K562 (cell line): ENCODE data around the gene CXCL6. TPM values are rescaled to one million over a fixed set of nuclear protein-coding genes. Genes with fewer than 3 reads are reported as not detected.

Source experiments
- ARNT ChIP-seq, 2 experiments: fragments of 450-650 bp; IDR thresholded peaks; 2 replicates each; pipeline ENCODE4 v1.6.1; 2016; ENCODE audit warnings: mild to moderate bottlenecking in 1 of 2
- BRD9 ChIP-seq: fragments of 450-650 bp; IDR thresholded peaks from 2 replicates; pipeline ENCODE4 v1.6.1; 2018; ENCODE audit warnings: low read depth; ENCODE audit not compliant: partially characterized antibody
- CEBPB ChIP-seq: fragments of 450-650 bp; IDR thresholded peaks from 2 replicates; pipeline ENCODE4 v1.6.1; 2016; ENCODE audit warnings: missing genetic modification characterization, missing compliant biosample characterization
- EP400 ChIP-seq: fragments of 450-650 bp; IDR thresholded peaks from 2 replicates; pipeline ENCODE4 v1.6.1; 2017; ENCODE audit warnings: antibody characterized with exemption, mild to moderate bottlenecking, moderate library complexity
- FOXM1 ChIP-seq, 2 experiments: fragments of 450-650 bp in 1 of 2; sonication (generic) in 1 of 2; formaldehyde crosslinking in 1 of 2; IDR thresholded peaks; 2 replicates each; pipeline versions ENCODE4 v1.6.1 to v1.9.0; 2017 to 2022; ENCODE audit warnings: low read depth in 2 of 2, mild to moderate bottlenecking in 2 of 2, missing genetic modification reagents in 1 of 2, moderate library complexity in 1 of 2
- HNRNPK ChIP-seq: fragments of 200-400 bp; formaldehyde crosslinking; IDR thresholded peaks from one replicate; pipeline ENCODE4 v1.6.1; 2018; ENCODE audit warnings: mild to moderate bottlenecking, low read depth, low read length; ENCODE audit not compliant: poor library complexity, severe bottlenecking
- HNRNPL ChIP-seq: fragments of 200-400 bp; formaldehyde crosslinking; IDR thresholded peaks from 2 replicates; pipeline ENCODE4 v1.6.1; 2017; ENCODE audit warnings: low read depth, mild to moderate bottlenecking, low read length
- HOXB6 ChIP-seq: fragments of 250-450 bp; sonication (Bioruptor Pico); IDR thresholded peaks from 2 replicates; pipeline ENCODE4 v1.5.1; 2022; ENCODE audit warnings: mild to moderate bottlenecking, borderline replicate concordance
- KDM1A ChIP-seq, 2 experiments: fragments of 450-650 bp; IDR thresholded peaks; 2 replicates each; pipeline ENCODE4 v1.6.1; 2016; ENCODE audit warnings: mild to moderate bottlenecking in 2 of 2
- KLF10 ChIP-seq: fragments of 250-450 bp; sonication (Bioruptor Pico); IDR thresholded peaks from 2 replicates; pipeline ENCODE4 v1.6.1; 2021; ENCODE audit warnings: matching md5 sums
- LARP7 ChIP-seq: fragments of 450-650 bp; IDR thresholded peaks from 2 replicates; pipeline ENCODE4 v1.6.1; 2016
- NFATC3 ChIP-seq: fragments of 450-650 bp; IDR thresholded peaks from 2 replicates; pipeline ENCODE4 v1.6.1; 2017; ENCODE audit warnings: mild to moderate bottlenecking
- NFIC ChIP-seq: fragments of 450-650 bp; IDR thresholded peaks from 2 replicates; pipeline ENCODE4 v1.6.1; 2017; ENCODE audit warnings: mild to moderate bottlenecking, inconsistent platforms
- RAD21 ChIP-seq, 2 experiments: fragments of 250-450 bp in 1 of 2; fragments of 450-650 bp in 1 of 2; sonication (Bioruptor Pico) in 1 of 2; formaldehyde crosslinking in 1 of 2; IDR thresholded peaks in 1 of 2; conservative IDR thresholded peaks in 1 of 2; 2 replicates each; pipeline versions ENCODE4 v1.4.0 to v1.8.0; 2020 to 2022; ENCODE audit warnings: mild to moderate bottlenecking in 2 of 2, moderate library complexity in 1 of 2
- SREBF2 ChIP-seq: sonication (generic); formaldehyde crosslinking; IDR thresholded peaks from 2 replicates; pipeline ENCODE4 v1.4.0; 2020; ENCODE audit warnings: mild to moderate bottlenecking, missing genetic modification reagents
- ZFX ChIP-seq: sonication (generic); formaldehyde crosslinking; IDR thresholded peaks from 2 replicates; pipeline ENCODE4 v1.8.0; 2022; ENCODE audit warnings: mild to moderate bottlenecking, missing genetic modification reagents, moderate library complexity
- ZNF324 ChIP-seq: fragments of 250-450 bp; sonication (Bioruptor Pico); IDR thresholded peaks from 2 replicates; pipeline ENCODE4 v1.4.0; 2020; ENCODE audit warnings: mild to moderate bottlenecking
- ZNF408 ChIP-seq: fragments of 250-450 bp; sonication (Bioruptor Pico); IDR thresholded peaks from 2 replicates; pipeline ENCODE4 v1.4.0; 2020; ENCODE audit warnings: low read depth, mild to moderate bottlenecking, moderate library complexity
- polyA plus RNA-seq, 8 experiments: library from polyadenylated mRNA; depleted of rRNA in 4 of 8; stranded (reverse) in 5 of 8; unstranded in 3 of 8; fragments of >200 nt; fragmentation: Nextera tagmentation in 2 of 8; fragmentation: Illumina TruSeq in 1 of 8; extraction: Ambion mirVana in 2 of 8; extraction: Trizol in 1 of 8; gene quantifications; 2 replicates each; pipeline versions ENCODE4 v1.2.1 to v1.2.3, GENCODE V29; 2011 to 2014; ENCODE audit warnings: inconsistent platforms in 1 of 8, missing spikeins in 1 of 8
- total RNA-seq, 7 experiments: library from RNA; depleted of rRNA in 6 of 7; stranded (reverse); fragments of >200 nt in 6 of 7; fragmentation: Illumina TruSeq in 2 of 7; extraction: Trizol in 2 of 7; gene quantifications; 2 replicates each; pipeline versions ENCODE4 v1.2.1 to v1.2.3, GENCODE V29; 2011 to 2021; ENCODE audit warnings: low replicate concordance in 1 of 7
- TF ChIP-seq, protein P1 (sequence below): fragments of 250-450 bp; sonication (Bioruptor Pico); IDR thresholded peaks from 2 replicates; pipeline ENCODE4 v1.5.0; 2020; ENCODE audit warnings: mild to moderate bottlenecking
- TF ChIP-seq, protein P2 (sequence below): fragments of 250-450 bp; sonication (Bioruptor Pico); IDR thresholded peaks from 2 replicates; pipeline ENCODE4 v1.5.0; 2021; ENCODE audit warnings: mild to moderate bottlenecking, moderate library complexity
- TF ChIP-seq, protein P3 (sequence below): fragments of 450-650 bp; formaldehyde crosslinking; IDR thresholded peaks from 2 replicates; pipeline ENCODE4 v1.4.0; 2022; ENCODE audit warnings: missing genetic modification characterization

The CXCL6 gene
- total and polyA plus RNA-seq, 9 of the 15 experiments (the other 6 are each of a cell fraction or from before 2014, with no cell fraction given) = not detected

DNA sequence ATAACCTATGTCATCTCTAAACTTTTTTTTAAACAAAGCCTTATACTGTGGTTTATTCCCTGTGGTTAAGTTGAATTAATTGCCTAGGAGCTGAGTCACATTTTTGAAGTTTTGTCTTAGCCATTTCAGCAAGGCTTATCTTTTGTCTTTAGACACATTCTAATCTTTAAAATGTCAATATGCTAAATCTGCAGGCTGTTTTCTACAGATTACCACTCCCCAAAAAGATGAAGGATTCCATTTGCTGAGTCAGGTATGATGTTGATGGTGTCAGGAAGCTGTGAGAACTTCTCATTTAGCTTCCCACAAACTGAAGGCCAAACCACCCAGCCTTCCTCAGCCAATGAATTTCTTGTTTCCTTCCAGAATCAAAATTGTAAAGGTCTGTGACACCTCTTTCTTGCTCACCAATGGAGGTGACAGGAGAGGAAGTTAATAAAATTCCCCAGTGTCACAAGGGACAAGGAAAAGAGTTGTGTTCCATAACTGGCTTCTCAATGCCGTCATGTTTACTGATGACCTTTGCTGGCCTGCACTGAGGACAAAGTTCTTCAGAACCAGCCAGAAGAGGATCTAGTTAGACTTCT lies 3.7 kb upstream of the CXCL6 start (continued):
- TF ChIP-seq ZFX (CRISPR knock-in tag) = peak; percentile 24; the same call in 1 of the 2 replicates
- peak; percentile 17; the same call in 1 of the 2 replicates for TF ChIP-seq NFATC3
- no peak for TF ChIP-seq ZNF408 (CRISPR knock-in tag)
- no peak for TF ChIP-seq EP400
- no peak for TF ChIP-seq SREBF2 (CRISPR knock-in tag)
- peak; percentile 57 to 78; a peak in 3 of 4 replicates for TF ChIP-seq ARNT (IDR thresholded peaks at IDR 0.05)
- no peak for TF ChIP-seq HNRNPK
- TF ChIP-seq CEBPB (tag) = no peak
- TF ChIP-seq, protein P1, sequence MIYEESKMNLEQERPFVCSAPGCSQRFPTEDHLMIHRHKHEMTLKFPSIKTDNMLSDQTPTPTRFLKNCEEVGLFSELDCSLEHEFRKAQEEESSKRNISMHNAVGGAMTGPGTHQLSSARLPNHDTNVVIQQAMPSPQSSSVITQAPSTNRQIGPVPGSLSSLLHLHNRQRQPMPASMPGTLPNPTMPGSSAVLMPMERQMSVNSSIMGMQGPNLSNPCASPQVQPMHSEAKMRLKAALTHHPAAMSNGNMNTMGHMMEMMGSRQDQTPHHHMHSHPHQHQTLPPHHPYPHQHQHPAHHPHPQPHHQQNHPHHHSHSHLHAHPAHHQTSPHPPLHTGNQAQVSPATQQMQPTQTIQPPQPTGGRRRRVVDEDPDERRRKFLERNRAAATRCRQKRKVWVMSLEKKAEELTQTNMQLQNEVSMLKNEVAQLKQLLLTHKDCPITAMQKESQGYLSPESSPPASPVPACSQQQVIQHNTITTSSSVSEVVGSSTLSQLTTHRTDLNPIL (CRISPR knock-in tag) = no peak
- no peak for TF ChIP-seq KLF10
- no peak for TF ChIP-seq HOXB6 (CRISPR knock-in tag)
- no peak for TF ChIP-seq ZNF324 (CRISPR knock-in tag)
- TF ChIP-seq BRD9 = peak; percentile 30
- peak; percentile 74 for TF ChIP-seq NFIC
- TF ChIP-seq, protein P2, sequence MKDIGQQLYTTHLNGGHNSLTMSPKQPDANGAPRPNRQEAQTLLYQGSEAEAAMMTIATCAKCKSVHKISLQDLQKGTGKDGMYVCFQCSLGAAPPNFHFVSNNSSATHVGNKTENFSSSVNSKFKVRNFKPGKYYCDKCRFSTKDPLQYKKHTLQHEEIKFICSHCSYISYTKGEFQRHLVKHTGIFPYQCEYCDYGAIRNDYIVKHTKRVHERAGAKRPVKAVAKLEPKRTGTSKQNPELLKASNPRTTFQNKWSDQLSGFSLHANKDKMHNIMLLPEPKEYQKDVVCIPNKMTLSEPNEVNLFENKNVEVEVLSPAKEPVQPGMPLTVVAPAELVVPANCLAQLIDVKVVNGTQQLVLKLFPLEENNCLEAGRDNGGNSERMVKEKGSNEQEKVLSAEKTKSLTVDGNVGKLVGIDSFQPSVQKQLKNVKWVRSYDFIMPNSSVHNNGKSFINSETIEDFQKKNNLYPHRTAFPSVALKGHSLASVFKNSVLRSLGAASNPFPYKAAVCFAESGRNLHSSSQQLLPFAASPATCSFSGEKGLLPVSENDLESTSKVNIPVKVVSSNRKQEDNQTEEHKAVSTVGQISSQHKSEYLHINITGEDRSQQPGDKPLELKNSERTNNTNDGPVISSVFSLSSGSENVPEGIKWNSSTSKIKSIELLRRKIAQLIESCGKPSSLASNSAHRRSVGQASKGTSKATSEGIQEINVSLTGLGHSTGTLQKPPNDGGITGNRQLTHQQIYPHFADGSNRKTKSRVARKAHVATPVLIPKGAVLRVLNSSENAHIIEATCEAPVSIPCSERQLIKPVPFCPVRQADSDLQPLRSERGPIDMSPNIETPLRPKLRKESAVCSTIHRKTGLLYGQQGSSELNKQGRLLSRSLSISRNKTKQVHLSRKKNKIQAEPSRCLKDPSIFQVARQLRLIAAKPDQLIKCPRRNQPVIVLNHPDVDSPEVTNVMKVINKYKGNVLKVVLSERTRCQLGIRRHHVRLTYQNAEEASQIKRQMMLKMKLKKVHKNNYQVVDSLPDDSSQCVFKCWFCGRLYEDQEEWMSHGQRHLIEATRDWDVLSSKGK (CRISPR knock-in tag) = no peak
- TF ChIP-seq KDM1A (IDR thresholded peaks at IDR 0.05) = peak; percentile 96 to 97
- no peak for TF ChIP-seq LARP7
- TF ChIP-seq FOXM1 (IDR thresholded peaks at IDR 0.05; ENCODE audit: low read depth) = peak; percentile 90
- TF ChIP-seq FOXM1 (CRISPR knock-in tag; IDR thresholded peaks at IDR 0.05; ENCODE audit: low read depth) = no peak
- no peak for TF ChIP-seq RAD21 (CRISPR knock-in tag; conservative IDR thresholded peaks at IDR 0.05 in 1 of 2, IDR thresholded peaks at IDR 0.05 in 1 of 2)
- TF ChIP-seq, protein P3, sequence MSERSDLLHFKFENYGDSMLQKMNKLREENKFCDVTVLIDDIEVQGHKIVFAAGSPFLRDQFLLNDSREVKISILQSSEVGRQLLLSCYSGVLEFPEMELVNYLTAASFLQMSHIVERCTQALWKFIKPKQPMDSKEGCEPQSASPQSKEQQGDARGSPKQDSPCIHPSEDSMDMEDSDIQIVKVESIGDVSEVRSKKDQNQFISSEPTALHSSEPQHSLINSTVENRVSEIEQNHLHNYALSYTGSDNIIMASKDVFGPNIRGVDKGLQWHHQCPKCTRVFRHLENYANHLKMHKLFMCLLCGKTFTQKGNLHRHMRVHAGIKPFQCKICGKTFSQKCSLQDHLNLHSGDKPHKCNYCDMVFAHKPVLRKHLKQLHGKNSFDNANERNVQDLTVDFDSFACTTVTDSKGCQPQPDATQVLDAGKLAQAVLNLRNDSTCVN (CRISPR knock-in tag) = no peak
- TF ChIP-seq HNRNPL = no peak
